Colonic mucosa (tissue), 4 donors: ENCODE results near the gene LDLRAD2. TPM values are rescaled to one million over a fixed set of nuclear protein-coding genes. Genes with fewer than 3 reads are reported as not detected.

Experiments
- DNase-seq: peaks from one replicate; pipeline ENCODE4 v3.0.0-alpha.2; 2020
- H3K27ac ChIP-seq: fragments of 200-600 bp; one replicate; pipeline ENCODE4 v1.8.0; 2021
- H3K27me3 ChIP-seq: fragments of 200-600 bp; one replicate; pipeline ENCODE4 v1.8.0; 2021
- H3K36me3 ChIP-seq: fragments of 200-600 bp; one replicate; pipeline ENCODE4 v1.8.0; 2021
- H3K4me1 ChIP-seq: fragments of 200-600 bp; one replicate; pipeline ENCODE4 v1.8.0; 2021; ENCODE audit warnings: mild to moderate bottlenecking
- H3K4me3 ChIP-seq: fragments of 200-600 bp; one replicate; pipeline ENCODE4 v1.8.0; 2021
- H3K9ac ChIP-seq, 2 donors: one replicate each; pipeline ENCODE4 v1.7.0; 2013; ENCODE audit warnings: control low read depth in 2 of 2, low read depth in 2 of 2, low read length in 2 of 2
- H3K9me3 ChIP-seq: fragments of 200-600 bp; one replicate; pipeline ENCODE4 v1.8.0; 2021
- intact Hi-C: fragments of 100-400 bp; cut with DNase I; formaldehyde crosslinking; loops from one replicate; pipeline ENCODE4 v1.14.1; 2022
- total RNA-seq, 2 donors: library from RNA; stranded (reverse); fragmentation: NEBNext Ultra II Directional in 1 of 2; extraction: Animal tissue kit (Norgen Biotek cat#: 25700) in 1 of 2; gene quantifications; one replicate each; pipeline ENCODE4 v1.2.1, GENCODE V29; 2021
- TF ChIP-seq, protein P1 (sequence below): fragments of 200-600 bp; IDR thresholded peaks from one replicate; pipeline ENCODE4 v1.8.0; 2022; ENCODE audit warnings: antibody characterized with exemption, mild to moderate bottlenecking
- donor health status: healthy.
- donor health status: DM: no; HTN: no; CAD: no.
- donor health status: DM: no; HTN: no; CAD: no.

The LDLRAD2 gene
- total RNA-seq, 2 donors from 2014 or later: 0.08 to 0.25 TPM

DNA sequence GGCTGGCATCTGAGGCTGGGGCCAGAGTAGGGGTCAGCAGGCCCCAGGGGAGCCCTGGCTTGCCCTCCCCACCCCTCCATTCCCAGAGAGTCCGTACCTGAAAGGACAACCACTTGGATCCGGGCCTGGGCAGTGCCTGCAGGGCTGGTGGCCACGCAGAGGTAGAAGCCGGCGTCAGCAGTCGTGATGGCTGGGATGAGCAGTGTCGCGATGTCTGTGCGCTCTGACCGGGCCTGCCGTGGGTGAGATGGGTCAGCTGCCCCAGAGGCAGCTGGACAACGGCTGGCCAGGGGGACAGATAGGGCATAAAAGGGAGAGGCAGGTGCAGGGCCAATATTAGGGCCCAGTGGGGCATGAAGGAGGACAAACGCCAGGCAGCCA is 42.7 kb downstream of the LDLRAD2 start:
- intact Hi-C loops: no loop called here
- H3K9me3 ChIP-seq: no peaks in the 10 kb centered on the region
- TF ChIP-seq, protein P1, sequence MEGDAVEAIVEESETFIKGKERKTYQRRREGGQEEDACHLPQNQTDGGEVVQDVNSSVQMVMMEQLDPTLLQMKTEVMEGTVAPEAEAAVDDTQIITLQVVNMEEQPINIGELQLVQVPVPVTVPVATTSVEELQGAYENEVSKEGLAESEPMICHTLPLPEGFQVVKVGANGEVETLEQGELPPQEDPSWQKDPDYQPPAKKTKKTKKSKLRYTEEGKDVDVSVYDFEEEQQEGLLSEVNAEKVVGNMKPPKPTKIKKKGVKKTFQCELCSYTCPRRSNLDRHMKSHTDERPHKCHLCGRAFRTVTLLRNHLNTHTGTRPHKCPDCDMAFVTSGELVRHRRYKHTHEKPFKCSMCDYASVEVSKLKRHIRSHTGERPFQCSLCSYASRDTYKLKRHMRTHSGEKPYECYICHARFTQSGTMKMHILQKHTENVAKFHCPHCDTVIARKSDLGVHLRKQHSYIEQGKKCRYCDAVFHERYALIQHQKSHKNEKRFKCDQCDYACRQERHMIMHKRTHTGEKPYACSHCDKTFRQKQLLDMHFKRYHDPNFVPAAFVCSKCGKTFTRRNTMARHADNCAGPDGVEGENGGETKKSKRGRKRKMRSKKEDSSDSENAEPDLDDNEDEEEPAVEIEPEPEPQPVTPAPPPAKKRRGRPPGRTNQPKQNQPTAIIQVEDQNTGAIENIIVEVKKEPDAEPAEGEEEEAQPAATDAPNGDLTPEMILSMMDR: no peak
- no peaks in the 10 kb centered on the region for H3K4me1 ChIP-seq
- H3K27ac ChIP-seq: no peak overlapping the region
- no peaks in the 10 kb centered on the region for H3K27me3 ChIP-seq
- DNase-seq: no peak
- no peak overlapping the region for H3K4me3 ChIP-seq
- no peak overlapping the region for H3K9ac ChIP-seq
- peaks cover 21% of the 10 kb centered on the region for H3K36me3 ChIP-seq

DNA sequence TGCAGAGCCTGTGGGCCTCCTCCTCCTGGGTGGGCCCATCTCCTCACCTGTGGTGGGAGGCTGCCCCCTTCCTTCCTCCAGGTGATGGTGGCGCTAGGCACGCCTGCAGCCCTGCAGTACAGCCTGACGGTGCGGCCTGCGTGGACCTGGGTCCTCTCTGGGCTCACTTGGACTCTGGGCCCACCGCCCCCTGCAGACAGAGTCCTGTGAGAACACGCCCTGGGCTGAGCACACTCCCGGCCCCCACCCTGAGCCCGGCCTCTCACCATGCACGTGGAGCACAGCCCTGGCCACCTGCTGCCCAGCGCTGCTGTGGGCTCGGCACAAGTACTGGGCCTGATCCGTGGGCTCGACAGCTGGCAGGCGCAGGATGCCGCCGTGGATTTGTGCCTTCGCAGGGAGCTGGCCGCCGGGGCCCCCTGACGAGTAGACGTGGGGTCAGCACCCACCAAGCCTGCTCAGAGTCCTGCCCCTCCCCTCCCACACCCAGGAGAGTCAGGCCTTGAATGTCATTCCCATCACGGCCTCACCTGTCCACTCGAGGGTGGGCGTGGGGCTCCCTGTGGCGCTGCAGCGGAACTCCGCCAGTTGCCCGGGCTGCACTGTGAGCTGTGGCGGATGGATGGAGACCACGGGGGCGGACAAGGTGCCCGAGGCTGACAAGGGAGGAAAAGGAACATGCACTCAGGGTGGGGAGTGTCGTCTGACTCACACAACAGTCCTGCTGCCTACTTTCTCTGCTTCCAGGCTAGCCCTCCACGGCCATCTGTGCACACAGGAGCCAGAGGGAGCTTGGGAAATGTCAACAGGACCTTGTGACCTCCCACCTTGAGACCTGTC is 43.4 kb downstream of the LDLRAD2 start:
- H3K36me3 ChIP-seq: peaks cover 21% of the 10 kb centered on the region
- no peak overlapping the region for H3K27ac ChIP-seq
- intact Hi-C loops: no loop called here
- H3K4me1 ChIP-seq: no peaks in the 10 kb centered on the region
- H3K9ac ChIP-seq: no peak overlapping the region
- TF ChIP-seq, protein P1: no peak
- no peak overlapping the region for H3K4me3 ChIP-seq
- H3K9me3 ChIP-seq: no peaks in the 10 kb centered on the region
- H3K27me3 ChIP-seq: no peaks in the 10 kb centered on the region
- no peak for DNase-seq

DNA sequence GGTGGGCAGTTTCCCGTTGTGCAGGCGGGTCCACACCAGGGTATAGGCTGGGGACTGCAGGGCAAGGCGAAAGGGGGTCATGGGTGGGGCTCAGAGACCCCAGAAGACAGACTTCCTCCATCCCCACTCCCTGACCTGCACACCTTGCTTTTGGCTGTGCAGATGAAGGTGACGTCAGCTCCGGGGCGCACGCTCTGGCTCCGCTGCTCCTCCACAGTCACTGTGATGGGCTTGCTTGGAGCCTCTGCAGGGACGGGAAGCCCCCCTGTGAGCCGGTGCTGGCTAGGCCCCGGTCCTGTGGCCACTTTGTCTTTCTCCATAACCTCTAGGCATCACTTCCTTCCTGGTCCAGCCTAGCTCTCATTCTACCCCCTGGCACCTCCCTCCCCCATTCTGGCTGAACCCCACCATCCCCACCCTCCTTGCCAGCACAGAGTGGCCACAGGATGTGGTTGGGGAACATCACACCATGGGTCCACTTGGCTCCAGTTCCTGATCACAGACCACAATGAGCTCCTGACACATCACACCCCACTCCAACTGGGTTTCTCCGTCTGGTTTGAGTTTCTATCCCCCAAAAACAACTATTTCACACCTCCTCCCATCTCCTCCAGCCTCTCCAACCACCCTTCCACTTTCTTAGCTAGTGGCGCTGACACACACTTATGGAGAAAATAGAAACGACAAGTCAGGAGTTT is 45.2 kb downstream of the LDLRAD2 start:
- intact Hi-C loops: no loop called here
- Histone ChIP-seq H3K4me1 (no peaks in the 10 kb centered on the region), H3K4me3 (no peak overlapping the region), H3K27ac (no peak overlapping the region), H3K27me3 (no peaks in the 10 kb centered on the region), H3K36me3 (peaks cover 21% of the 10 kb centered on the region), H3K9ac (no peak overlapping the region), H3K9me3 (no peaks in the 10 kb centered on the region)
- no peak for DNase-seq
- TF ChIP-seq, protein P1: no peak

- DNase-seq: no peak
- H3K27ac ChIP-seq: no peak overlapping the region
- no peaks in the 10 kb centered on the region for H3K27me3 ChIP-seq
- peaks cover 14% of the 10 kb centered on the region for H3K36me3 ChIP-seq
- intact Hi-C loops: no loop called here
- no peaks in the 10 kb centered on the region for H3K9me3 ChIP-seq
- H3K9ac ChIP-seq: no peak overlapping the region
- no peaks in the 10 kb centered on the region for H3K4me1 ChIP-seq
- TF ChIP-seq, protein P1: no peak
- H3K4me3 ChIP-seq: no peak overlapping the region
Measured at GRCh38 chr1:21857840-21858670, 46.0 kb downstream of the LDLRAD2 start.

DNA sequence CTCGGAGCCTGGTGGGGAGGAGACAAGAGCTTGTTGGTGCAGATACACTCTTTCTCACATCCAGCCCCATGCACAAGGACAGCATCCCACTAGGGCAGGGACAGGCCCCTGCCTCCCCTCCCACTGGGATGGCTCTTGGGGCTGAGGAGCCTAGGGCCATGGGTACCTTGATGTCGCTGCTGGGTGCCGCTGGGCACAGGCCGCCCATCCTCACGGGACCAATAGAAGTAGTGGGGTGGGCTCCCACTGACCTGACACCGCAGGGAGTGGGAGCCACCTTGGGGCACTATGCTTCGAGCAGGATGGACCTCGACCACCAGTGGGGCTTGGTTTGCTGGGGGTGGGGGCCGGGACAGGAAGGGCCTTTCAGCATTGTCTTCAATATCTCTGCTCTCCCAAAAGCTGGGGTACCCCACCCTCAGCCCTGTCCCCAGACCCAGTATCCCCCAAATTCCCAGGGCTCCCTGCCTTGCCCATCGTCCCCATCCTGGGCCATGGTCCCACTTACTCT is 47.7 kb downstream of the LDLRAD2 start:
- no peak for DNase-seq
- Histone ChIP-seq H3K4me3 (no peak overlapping the region), H3K36me3 (peaks cover 11% of the 10 kb centered on the region), H3K4me1 (no peaks in the 10 kb centered on the region), H3K27me3 (no peaks in the 10 kb centered on the region), H3K27ac (no peak overlapping the region), H3K9ac (no peak overlapping the region), H3K9me3 (no peaks in the 10 kb centered on the region)
- intact Hi-C loops: no loop called here
- TF ChIP-seq, protein P1: no peak
